Erythroblast (primary cell): ENCODE data around the gene KDM2A.

Experiments
- GATA1 ChIP-seq: IDR thresholded peaks from 2 replicates; pipeline ENCODE4 v1.6.1; 2011; ENCODE audit warnings: low read depth, mild to moderate bottlenecking, control low read depth, low read length, moderate library complexity
- POLR2A ChIP-seq: IDR thresholded peaks from 2 replicates; pipeline ENCODE4 v1.6.1; 2011; ENCODE audit warnings: mild to moderate bottlenecking, low read length

- TF ChIP-seq POLR2A (no peak), GATA1 (no peak)
Measured at GRCh38 chr11:67299471-67300191, 180.6 kb downstream of the KDM2A start.
